Keratinocyte (primary cell): Measurements from ENCODE around the gene MEIS3. TPM values are rescaled to one million over a fixed set of nuclear protein-coding genes. Genes with fewer than 3 reads are reported as not detected.

Source experiments
- DNase-seq: peaks from one replicate; pipeline ENCODE4 v3.0.0-alpha.2; 2011; ENCODE audit warnings: low read depth, missing footprints, low spot score
- FAIRE-seq: peaks from 2 replicates; lab custom pipeline; 2011; peaks lifted over from hg19 to GRCh38; lab: Jason Lieb, UNC
- H2AFZ ChIP-seq: 2 replicates; pipeline ENCODE4 v1.6.0; 2012; ENCODE audit warnings: low read length, control low read depth, inconsistent platforms; ENCODE audit not compliant: control insufficient read depth
- H3K27ac ChIP-seq: 2 replicates; pipeline ENCODE4 v1.5.1; 2011; ENCODE audit warnings: low read length; ENCODE audit not compliant: control insufficient read depth, insufficient read depth
- H3K27me3 ChIP-seq: 3 replicates; pipeline ENCODE4 v1.6.0; 2011; ENCODE audit warnings: low read length; ENCODE audit not compliant: control insufficient read depth, insufficient read depth; ENCODE audit errors: extremely low read depth
- H3K36me3 ChIP-seq, 2 experiments: 2 replicates in 1 of 2; 3 replicates in 1 of 2; pipeline ENCODE4 v1.5.1; 2011; ENCODE audit warnings: low read length in 2 of 2, mild to moderate bottlenecking in 1 of 2; ENCODE audit not compliant: control insufficient read depth in 2 of 2, insufficient read depth in 2 of 2; ENCODE audit errors: extremely low read depth in 1 of 2
- H3K4me1 ChIP-seq: 3 replicates; pipeline ENCODE4 v1.5.1; 2011; ENCODE audit warnings: low read length; ENCODE audit not compliant: control insufficient read depth, insufficient read depth; ENCODE audit errors: extremely low read depth
- H3K4me2 ChIP-seq: 3 replicates; pipeline ENCODE4 v1.6.0; 2011; ENCODE audit warnings: low read depth, low read length; ENCODE audit not compliant: control insufficient read depth, insufficient read depth; ENCODE audit errors: extremely low read depth
- H3K4me3 ChIP-seq, 3 experiments: fragments of 200-600 bp in 1 of 3; sonication (generic) in 1 of 3; 2 replicates in 2 of 3; 3 replicates in 1 of 3; pipeline ENCODE4 v1.5.1; 2011 to 2016; ENCODE audit warnings: low read length in 3 of 3, mild to moderate bottlenecking in 3 of 3, control low read depth in 2 of 3, inconsistent platforms in 1 of 3, low read depth in 1 of 3, mixed read lengths in 1 of 3, mixed run types in 1 of 3, moderate library complexity in 1 of 3; ENCODE audit not compliant: control insufficient read depth in 2 of 3, insufficient read depth in 2 of 3; ENCODE audit errors: extremely low read depth in 1 of 3
- H3K79me2 ChIP-seq: 2 replicates; pipeline ENCODE4 v1.6.0; 2012; ENCODE audit warnings: low read length; ENCODE audit not compliant: control insufficient read depth, insufficient read depth
- H3K9ac ChIP-seq: 3 replicates; pipeline ENCODE4 v1.6.0; 2011; ENCODE audit warnings: low read length; ENCODE audit not compliant: control insufficient read depth, insufficient read depth; ENCODE audit errors: extremely low read depth
- H3K9me1 ChIP-seq: 3 replicates; pipeline ENCODE4 v1.6.0; 2011; ENCODE audit warnings: low read length; ENCODE audit not compliant: control insufficient read depth, insufficient read depth; ENCODE audit errors: extremely low read depth
- H3K9me3 ChIP-seq: 2 replicates; pipeline ENCODE4 v1.5.1; 2012; ENCODE audit warnings: low read depth, low read length; ENCODE audit not compliant: control insufficient read depth
- H4K20me1 ChIP-seq: 3 replicates; pipeline ENCODE4 v1.6.0; 2011; ENCODE audit warnings: low read length; ENCODE audit not compliant: control insufficient read depth, insufficient read depth; ENCODE audit errors: extremely low read depth
- EZH2 ChIP-seq: IDR thresholded peaks from one replicate; pipeline ENCODE4 v1.6.1; 2012; ENCODE audit warnings: inconsistent platforms, mild to moderate bottlenecking, low read length, moderate library complexity
- dilution Hi-C: fragments of 300-500 bp; cut with MboI; formaldehyde crosslinking; loops from one replicate; pipeline ENCODE4 v1.7.0; 2020; ENCODE audit warnings: low sequenced_read_pairs; ENCODE audit not compliant: extremely low pct_ligation_motif_present
- polyA plus RNA-seq, 5 experiments: library from polyadenylated mRNA; depleted of rRNA in 3 of 5; stranded (reverse) in 3 of 5; stranded (forward) in 1 of 5; unstranded in 1 of 5; fragments of >200 nt; gene quantifications; 1 replicate in 1 of 5; 2 replicates in 3 of 5; 3 replicates in 1 of 5; pipeline versions ENCODE4 v1.2.1 to v1.2.3, GENCODE V29; 2011 to 2012; ENCODE audit warnings: missing spikeins in 2 of 5, low read depth in 1 of 5, low replicate concordance in 1 of 5
- TF ChIP-seq, protein P1 (sequence below), 3 experiments: IDR thresholded peaks in 1 of 3; conservative IDR thresholded peaks in 1 of 3; optimal IDR thresholded peaks in 1 of 3; 2 replicates in 2 of 3; 3 replicates in 1 of 3; pipeline versions ENCODE3 to v1.5.1; 2011; ENCODE audit warnings: low read length in 3 of 3, mild to moderate bottlenecking in 3 of 3, moderate library complexity in 2 of 3, control low read depth in 1 of 3, inconsistent platforms in 1 of 3; ENCODE audit not compliant: insufficient read depth in 2 of 3; ENCODE audit errors: extremely low read depth in 1 of 3

MEIS3 gene
- polyA plus RNA-seq, 1 donor (not counting 4 experiments of a cell fraction or from before 2014, with no cell fraction given): 1.7 TPM

GRCh38 chr19:47379381-47379938 lies 39.9 kb downstream of the MEIS3 start:
- Histone ChIP-seq H3K9ac (no peak overlapping the region), H3K4me2 (no peak overlapping the region), H3K9me1 (no peaks in the 10 kb centered on the region), H3K9me3 (no peaks in the 10 kb centered on the region), H3K4me3 (no peak overlapping the region), H3K27ac (no peak overlapping the region), H3K79me2 (no peaks in the 10 kb centered on the region), H4K20me1 (no peaks in the 10 kb centered on the region), H3K27me3 (no peaks in the 10 kb centered on the region), H3K4me1 (no peaks in the 10 kb centered on the region), H3K36me3 (peaks cover 23 to 45% of the 10 kb centered on the region in 2 experiments), H2AFZ (no peak overlapping the region)
- dilution Hi-C loops: no loop called here
- no peak for TF ChIP-seq EZH2
- DNase-seq: no peak
- no peak for FAIRE-seq

DNA sequence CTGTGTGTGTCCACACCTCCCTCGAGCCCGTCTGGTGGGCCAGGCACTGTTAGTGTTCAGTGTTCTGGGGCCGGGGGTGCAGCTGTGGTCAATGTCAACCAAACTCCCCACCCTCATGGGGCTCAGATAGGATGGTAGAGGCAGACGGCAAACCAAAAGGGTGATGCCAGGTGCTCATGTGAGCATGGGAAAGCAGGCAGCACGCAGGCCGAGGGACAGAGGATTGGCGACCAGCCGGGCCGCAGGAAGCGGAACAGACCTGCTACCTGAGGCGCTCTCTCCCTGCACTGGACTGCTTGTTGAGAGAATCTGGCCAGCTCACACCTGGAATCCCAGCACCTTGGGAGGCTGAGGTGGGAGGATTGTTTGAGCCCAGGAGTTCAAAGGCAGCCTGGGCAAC lies 41.1 kb downstream of the MEIS3 start:
- no peak overlapping the region for H3K27ac ChIP-seq
- no peaks in the 10 kb centered on the region for H3K9me3 ChIP-seq
- no peak overlapping the region for H3K4me3 ChIP-seq
- H3K4me1 ChIP-seq: no peaks in the 10 kb centered on the region
- H3K4me2 ChIP-seq: no peak overlapping the region
- no peak for TF ChIP-seq EZH2
- TF ChIP-seq, protein P1, sequence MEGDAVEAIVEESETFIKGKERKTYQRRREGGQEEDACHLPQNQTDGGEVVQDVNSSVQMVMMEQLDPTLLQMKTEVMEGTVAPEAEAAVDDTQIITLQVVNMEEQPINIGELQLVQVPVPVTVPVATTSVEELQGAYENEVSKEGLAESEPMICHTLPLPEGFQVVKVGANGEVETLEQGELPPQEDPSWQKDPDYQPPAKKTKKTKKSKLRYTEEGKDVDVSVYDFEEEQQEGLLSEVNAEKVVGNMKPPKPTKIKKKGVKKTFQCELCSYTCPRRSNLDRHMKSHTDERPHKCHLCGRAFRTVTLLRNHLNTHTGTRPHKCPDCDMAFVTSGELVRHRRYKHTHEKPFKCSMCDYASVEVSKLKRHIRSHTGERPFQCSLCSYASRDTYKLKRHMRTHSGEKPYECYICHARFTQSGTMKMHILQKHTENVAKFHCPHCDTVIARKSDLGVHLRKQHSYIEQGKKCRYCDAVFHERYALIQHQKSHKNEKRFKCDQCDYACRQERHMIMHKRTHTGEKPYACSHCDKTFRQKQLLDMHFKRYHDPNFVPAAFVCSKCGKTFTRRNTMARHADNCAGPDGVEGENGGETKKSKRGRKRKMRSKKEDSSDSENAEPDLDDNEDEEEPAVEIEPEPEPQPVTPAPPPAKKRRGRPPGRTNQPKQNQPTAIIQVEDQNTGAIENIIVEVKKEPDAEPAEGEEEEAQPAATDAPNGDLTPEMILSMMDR (optimal IDR thresholded peaks at IDR 0.05 in 1 of 3, IDR thresholded peaks at IDR 0.05 in 1 of 3, conservative IDR thresholded peaks at IDR 0.05 in 1 of 3; ENCODE audit: extremely low read depth in 1 of 3, insufficient read depth in 2 of 3, low read length in 3 of 3): no peak
- FAIRE-seq (no peak), DNase-seq (no peak)
- H4K20me1 ChIP-seq: no peaks in the 10 kb centered on the region
- H2AFZ ChIP-seq: no peak overlapping the region
- H3K27me3 ChIP-seq: no peaks in the 10 kb centered on the region
- no peaks in the 10 kb centered on the region for H3K79me2 ChIP-seq
- H3K36me3 ChIP-seq: peaks cover 30 to 49% of the 10 kb centered on the region in 2 experiments
- H3K9ac ChIP-seq: no peak overlapping the region
- dilution Hi-C loops: no loop called here
- no peaks in the 10 kb centered on the region for H3K9me1 ChIP-seq

DNA sequence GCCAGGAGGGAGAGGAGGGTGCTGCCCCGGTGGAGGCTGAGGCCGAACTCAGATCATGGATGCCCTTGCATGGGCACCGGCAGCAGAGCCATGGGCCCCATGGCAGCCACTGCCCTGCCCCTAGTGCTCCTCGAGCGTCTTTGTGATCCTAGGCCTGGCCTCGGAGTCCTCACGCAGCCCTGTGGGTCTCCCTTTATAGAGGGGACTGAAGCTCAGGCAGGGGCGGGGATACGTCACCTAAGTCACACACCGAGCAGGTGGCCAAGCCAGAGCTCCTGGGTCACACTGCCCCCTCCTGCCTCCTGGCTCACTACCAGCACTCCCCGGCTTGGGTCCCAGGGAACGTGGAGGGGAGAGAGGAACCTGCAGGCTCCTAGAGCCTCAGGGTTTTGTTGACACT lies 41.5 kb downstream of the MEIS3 start:
- FAIRE-seq (no peak), DNase-seq (no peak)
- no peaks in the 10 kb centered on the region for H3K27me3 ChIP-seq
- H3K4me3 ChIP-seq: no peak overlapping the region
- H3K9me1 ChIP-seq: no peaks in the 10 kb centered on the region
- dilution Hi-C loops: no loop called here
- no peak overlapping the region for H3K9ac ChIP-seq
- no peak overlapping the region for H3K4me2 ChIP-seq
- H3K27ac ChIP-seq: no peak overlapping the region
- no peaks in the 10 kb centered on the region for H3K79me2 ChIP-seq
- no peak overlapping the region for H2AFZ ChIP-seq
- TF ChIP-seq, protein P1 (optimal IDR thresholded peaks at IDR 0.05 in 1 of 3, IDR thresholded peaks at IDR 0.05 in 1 of 3, conservative IDR thresholded peaks at IDR 0.05 in 1 of 3; ENCODE audit: extremely low read depth in 1 of 3, insufficient read depth in 2 of 3, low read length in 3 of 3): no peak
- TF ChIP-seq EZH2: no peak
- H4K20me1 ChIP-seq: no peaks in the 10 kb centered on the region
- peaks cover 33 to 53% of the 10 kb centered on the region in 2 experiments for H3K36me3 ChIP-seq
- no peaks in the 10 kb centered on the region for H3K4me1 ChIP-seq
- no peaks in the 10 kb centered on the region for H3K9me3 ChIP-seq
